ENCODE results near the gene GZMB. TPM values are rescaled to one million over a fixed set of nuclear protein-coding genes. Genes with fewer than 3 reads are reported as not detected.

The GZMB gene
- total RNA-seq, 1 experiment from 2014 or later, result not detected

DNA sequence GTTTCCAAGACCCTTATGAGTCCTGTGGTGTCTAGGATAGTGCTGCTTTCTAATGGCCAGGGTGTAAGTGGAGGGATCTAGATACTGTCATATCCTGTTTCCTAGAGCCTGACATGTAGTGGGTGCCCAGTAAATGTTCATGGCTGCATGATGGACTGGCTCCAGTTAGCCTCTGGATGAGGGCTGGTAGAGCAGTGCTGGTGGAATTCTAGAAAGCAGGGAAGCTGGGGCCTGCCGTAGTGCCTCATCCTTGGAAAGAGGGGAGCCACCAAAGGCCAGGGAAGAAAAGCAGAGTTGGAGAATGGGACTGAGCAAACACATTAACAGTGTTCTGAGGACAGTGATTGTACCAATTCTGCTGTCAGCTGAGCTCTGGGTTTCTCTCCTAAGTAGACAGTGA lies 637 bp downstream of the GZMB start:
- H3K9me3 Mint-ChIP-seq, result peaks cover 2 to 85% of the 10 kb centered on the region in 2 experiments; a peak in 3 of 5 replicates

More for the DNA sequence above, 637 bp downstream of the GZMB start:
- H3K56ac ChIP-seq (ENCODE audit: insufficient read length, low read depth, low read length), result no peak overlapping the region
- H3K36me3 Mint-ChIP-seq (ENCODE audit: insufficient read depth in 1 of 3, low read depth in 3 of 3), result peaks cover 0 to 23% (median 7%) of the 10 kb centered on the region in 3 experiments; a peak in 4 of 7 replicates
- H3K4me2 ChIP-seq (ENCODE audit: insufficient read depth, insufficient read length, low read length), result no peak overlapping the region
- H4K8ac ChIP-seq (replicated peaks; ENCODE audit: insufficient read length, low read depth, low read length), result no peak overlapping the region
- H2AFZ ChIP-seq (ENCODE audit: low read length), result no peak overlapping the region
- no peaks in the 10 kb centered on the region for H3K4me1 ChIP-seq (ENCODE audit: insufficient read depth, low read length)
- no peak overlapping the region for H3K27ac Mint-ChIP-seq
- no peak overlapping the region for H3K27ac ChIP-seq (ENCODE audit: insufficient read length, low read depth, low read length)
- H2BK120ac ChIP-seq (ENCODE audit: low read depth, low read length, poor library complexity, severe bottlenecking), result no peak overlapping the region
- WGBS (ENCODE audit: extremely low coverage, insufficient read length, low lambda C conversion rate), result no CpG with 5 or more reads among the region's 1 CpG
- no peaks in the 10 kb centered on the region for H3K23me2 ChIP-seq (ENCODE audit: insufficient read length, low read depth, low read length, poor library complexity, severe bottlenecking)
- H3K4me1 Mint-ChIP-seq, result no peaks in the 10 kb centered on the region
- H2AK5ac ChIP-seq (ENCODE audit: insufficient read length, low read length), result no peak overlapping the region
- H2BK15ac ChIP-seq (ENCODE audit: low read depth, low read length), result no peak overlapping the region
- no peaks in the 10 kb centered on the region for H4K20me1 ChIP-seq (ENCODE audit: control insufficient read depth, insufficient read depth, insufficient read length)
- H3K27me3 ChIP-seq (ENCODE audit: insufficient read depth, low read length), result no peaks in the 10 kb centered on the region
- H3K9ac ChIP-seq (ENCODE audit: extremely low read depth, insufficient read length, low read length), result no peak overlapping the region
- no peak overlapping the region for H3K14ac ChIP-seq (ENCODE audit: insufficient read depth, low read length)
- no peak overlapping the region for H4K91ac ChIP-seq (ENCODE audit: insufficient read length, low read depth, low read length)
- H4K5ac ChIP-seq (ENCODE audit: insufficient read length, low read depth, low read length), result no peak overlapping the region
- no peak overlapping the region for H3K4ac ChIP-seq (ENCODE audit: low read depth, low read length)
- no peak overlapping the region for H2BK20ac ChIP-seq (ENCODE audit: low read depth, low read length, poor library complexity, severe bottlenecking)
- peaks cover 9% of the 10 kb centered on the region for H3K27me3 Mint-ChIP-seq (ENCODE audit: low read depth)
- H2BK12ac ChIP-seq (ENCODE audit: insufficient read length, low read depth, low read length), result no peak overlapping the region
- H3T11ph ChIP-seq (ENCODE audit: low read length), result no peak overlapping the region
- no peak overlapping the region for H3K4me3 Mint-ChIP-seq
- H3K9me3 ChIP-seq (ENCODE audit: control insufficient read depth, low read depth, low read length), result no peaks in the 10 kb centered on the region
- H2BK5ac ChIP-seq (ENCODE audit: insufficient read length, low read length), result no peak overlapping the region
- no peaks in the 10 kb centered on the region for H3K79me2 ChIP-seq (ENCODE audit: insufficient read depth, low read length)
- no peak for DNase-seq
- TF ChIP-seq, protein P1, sequence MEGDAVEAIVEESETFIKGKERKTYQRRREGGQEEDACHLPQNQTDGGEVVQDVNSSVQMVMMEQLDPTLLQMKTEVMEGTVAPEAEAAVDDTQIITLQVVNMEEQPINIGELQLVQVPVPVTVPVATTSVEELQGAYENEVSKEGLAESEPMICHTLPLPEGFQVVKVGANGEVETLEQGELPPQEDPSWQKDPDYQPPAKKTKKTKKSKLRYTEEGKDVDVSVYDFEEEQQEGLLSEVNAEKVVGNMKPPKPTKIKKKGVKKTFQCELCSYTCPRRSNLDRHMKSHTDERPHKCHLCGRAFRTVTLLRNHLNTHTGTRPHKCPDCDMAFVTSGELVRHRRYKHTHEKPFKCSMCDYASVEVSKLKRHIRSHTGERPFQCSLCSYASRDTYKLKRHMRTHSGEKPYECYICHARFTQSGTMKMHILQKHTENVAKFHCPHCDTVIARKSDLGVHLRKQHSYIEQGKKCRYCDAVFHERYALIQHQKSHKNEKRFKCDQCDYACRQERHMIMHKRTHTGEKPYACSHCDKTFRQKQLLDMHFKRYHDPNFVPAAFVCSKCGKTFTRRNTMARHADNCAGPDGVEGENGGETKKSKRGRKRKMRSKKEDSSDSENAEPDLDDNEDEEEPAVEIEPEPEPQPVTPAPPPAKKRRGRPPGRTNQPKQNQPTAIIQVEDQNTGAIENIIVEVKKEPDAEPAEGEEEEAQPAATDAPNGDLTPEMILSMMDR (conservative IDR thresholded peaks at IDR 0.05), result no peak
- no peak overlapping the region for H3K18ac ChIP-seq (ENCODE audit: insufficient read length, low read depth, low read length)
- no peak overlapping the region for H3K23ac ChIP-seq (ENCODE audit: insufficient read length, low read depth, low read length)
- H3K79me1 ChIP-seq (ENCODE audit: insufficient read depth, low read depth, low read length, poor library complexity, severe bottlenecking), result no peaks in the 10 kb centered on the region

All from H9 (cell line).